ENCODE data around the gene INO80E. TPM values are rescaled to one million over a fixed set of nuclear protein-coding genes. Genes with fewer than 3 reads are reported as not detected.

Gene INO80E
- total RNA-seq, 1 experiment from 2014 or later = 89.8 TPM

DNA sequence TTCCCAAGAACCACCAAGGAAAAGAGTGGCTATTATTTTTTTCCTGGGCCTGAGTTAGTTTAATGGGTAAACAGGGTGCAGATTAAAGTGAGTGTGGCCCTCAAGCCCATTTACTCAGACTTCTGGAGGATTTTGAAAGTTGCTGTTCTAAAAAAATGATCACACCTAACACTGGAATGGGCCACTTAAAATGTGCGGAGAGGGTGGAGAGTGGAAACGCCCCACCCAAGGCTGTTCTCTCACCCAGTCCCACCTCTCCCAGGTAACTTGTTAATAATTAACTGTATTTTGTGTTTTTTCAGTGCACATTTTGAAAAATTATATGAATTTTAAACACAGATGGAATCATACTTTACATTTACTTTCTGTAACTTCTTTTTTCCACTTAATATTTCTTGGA lies 6.0 kb upstream of the INO80E start:
- H3K79me2 ChIP-seq (ENCODE audit: insufficient read depth, low read length) = no peaks in the 10 kb centered on the region
- H3K27ac ChIP-seq (ENCODE audit: low read depth, low read length) = no peak overlapping the region
- peaks cover 9 to 14% of the 10 kb centered on the region in 2 experiments for H3K4me1 ChIP-seq (ENCODE audit: control insufficient read depth in 1 of 2, insufficient read depth in 2 of 2, low read length in 2 of 2)
- H3K4me2 ChIP-seq (ENCODE audit: low read length) = no peak overlapping the region
- no peak overlapping the region for H2AFZ ChIP-seq (ENCODE audit: low read depth, low read length, poor library complexity, severe bottlenecking)
- intact Hi-C loops (cut with micrococcal nuclease) = no loop called here
- no peaks in the 10 kb centered on the region for H3K27me3 ChIP-seq (ENCODE audit: insufficient read depth, low read length)
- RAD21 ChIA-PET (ENCODE audit: low non-redundant PET in 1 of 2, low total read pairs in 2 of 2, uncharacterized antibody in 2 of 2, unreplicated experiment in 2 of 2) = no interaction called here
- POLR2A ChIA-PET = no interaction called here
- H3K9ac ChIP-seq (ENCODE audit: low read length) = no peak overlapping the region
- ATAC-seq (no peak), DNase-seq (ENCODE audit: low read depth, low spot score) (no peak)
- H4K20me1 ChIP-seq (ENCODE audit: insufficient read depth) = no peaks in the 10 kb centered on the region
- CTCF ChIA-PET = no interaction called here
- no peak for TF ChIP-seq POLR2A (IDR thresholded peaks at IDR 0.05; ENCODE audit: borderline replicate concordance, extremely low read depth, insufficient read depth, insufficient read length)
- TF ChIP-seq CBX3 (IDR thresholded peaks at IDR 0.05; ENCODE audit: low read depth) = no peak
- TF ChIP-seq YY1 (IDR thresholded peaks at IDR 0.05; ENCODE audit: extremely low read depth, insufficient replicate concordance, low read depth, low read length) = no peak
- TF ChIP-seq TCF7L2 (IDR thresholded peaks at IDR 0.05; ENCODE audit: borderline replicate concordance, extremely low read depth, insufficient read depth, insufficient read length) = no peak
- TF ChIP-seq, protein P1, sequence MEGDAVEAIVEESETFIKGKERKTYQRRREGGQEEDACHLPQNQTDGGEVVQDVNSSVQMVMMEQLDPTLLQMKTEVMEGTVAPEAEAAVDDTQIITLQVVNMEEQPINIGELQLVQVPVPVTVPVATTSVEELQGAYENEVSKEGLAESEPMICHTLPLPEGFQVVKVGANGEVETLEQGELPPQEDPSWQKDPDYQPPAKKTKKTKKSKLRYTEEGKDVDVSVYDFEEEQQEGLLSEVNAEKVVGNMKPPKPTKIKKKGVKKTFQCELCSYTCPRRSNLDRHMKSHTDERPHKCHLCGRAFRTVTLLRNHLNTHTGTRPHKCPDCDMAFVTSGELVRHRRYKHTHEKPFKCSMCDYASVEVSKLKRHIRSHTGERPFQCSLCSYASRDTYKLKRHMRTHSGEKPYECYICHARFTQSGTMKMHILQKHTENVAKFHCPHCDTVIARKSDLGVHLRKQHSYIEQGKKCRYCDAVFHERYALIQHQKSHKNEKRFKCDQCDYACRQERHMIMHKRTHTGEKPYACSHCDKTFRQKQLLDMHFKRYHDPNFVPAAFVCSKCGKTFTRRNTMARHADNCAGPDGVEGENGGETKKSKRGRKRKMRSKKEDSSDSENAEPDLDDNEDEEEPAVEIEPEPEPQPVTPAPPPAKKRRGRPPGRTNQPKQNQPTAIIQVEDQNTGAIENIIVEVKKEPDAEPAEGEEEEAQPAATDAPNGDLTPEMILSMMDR (IDR thresholded peaks at IDR 0.05 in 2 of 3, conservative IDR thresholded peaks at IDR 0.05 in 1 of 3; ENCODE audit: borderline replicate concordance in 1 of 3, insufficient read depth in 1 of 3, low read depth in 2 of 3, low read length in 2 of 3) = no peak
- no peak for TF ChIP-seq EGR1 (IDR thresholded peaks at IDR 0.05; ENCODE audit: low read depth)
- no peak for TF ChIP-seq POLR2AphosphoS5 (IDR thresholded peaks at IDR 0.05; ENCODE audit: low read depth, low read length)
- no peak for TF ChIP-seq ZNF274 (IDR thresholded peaks at IDR 0.05; ENCODE audit: low read depth, low read length)
- TF ChIP-seq CEBPB (IDR thresholded peaks at IDR 0.05; ENCODE audit: low read depth) = no peak
- TF ChIP-seq JUND (IDR thresholded peaks at IDR 0.05) = no peak
- TF ChIP-seq FOSL1 (IDR thresholded peaks at IDR 0.05; ENCODE audit: low read depth) = no peak
- no peak for TF ChIP-seq EZH2phosphoT487 (IDR thresholded peaks at IDR 0.05; ENCODE audit: borderline replicate concordance)
- TF ChIP-seq ZFX (IDR thresholded peaks at IDR 0.05) = no peak
- no peak for TF ChIP-seq SIN3A (IDR thresholded peaks at IDR 0.05; ENCODE audit: low read depth)
- no TSS peak for BruUV-seq (replicated peaks)
- no peaks in the 10 kb centered on the region for H3K9me2 ChIP-seq (ENCODE audit: insufficient read depth)
- H3K36me3 ChIP-seq (ENCODE audit: control insufficient read depth in 1 of 2, insufficient read depth in 2 of 2, low read length in 2 of 2) = peaks cover 32% of the 10 kb centered on the region in 2 experiments
- no peak overlapping the region for H3K4me3 ChIP-seq (replicated peaks in 1 of 2; ENCODE audit: low read depth in 1 of 2, low read length in 2 of 2)
- no peaks in the 10 kb centered on the region for H3K9me3 ChIP-seq (ENCODE audit: control insufficient read depth in 1 of 2, insufficient read depth in 1 of 2, low read depth in 1 of 2, low read length in 2 of 2)

All from HCT116 (cell line).